Liver (tissue), 9 donors: ENCODE measurements around the gene PTH2. TPM values are rescaled to one million over a fixed set of nuclear protein-coding genes. Genes with fewer than 3 reads are reported as not detected.

ENCODE experiments used
- DNase-seq: peaks from one replicate; pipeline ENCODE4 v3.0.0-alpha.2; 2017; ENCODE audit warnings: low spot score
- H3K27ac ChIP-seq, 2 donors: one replicate each; pipeline ENCODE4 v1.7.0; 2013; ENCODE audit warnings: inconsistent platforms in 2 of 2, low read length in 2 of 2, control low read depth in 1 of 2, low read depth in 1 of 2, mild to moderate bottlenecking in 1 of 2
- H3K27me3 ChIP-seq, 4 donors: one replicate each; pipeline versions ENCODE4 v1.6.1 to v1.7.0; 2013; ENCODE audit warnings: low read length in 3 of 4, inconsistent platforms in 1 of 4, mild to moderate bottlenecking in 1 of 4, moderate library complexity in 1 of 4; ENCODE audit not compliant: control insufficient read depth in 4 of 4, insufficient read depth in 4 of 4
- H3K36me3 ChIP-seq, 4 donors: one replicate each; pipeline versions ENCODE4 v1.6.1 to v1.7.0; 2013; ENCODE audit warnings: low read length in 3 of 4, mild to moderate bottlenecking in 3 of 4, low read depth in 1 of 4, moderate library complexity in 1 of 4; ENCODE audit not compliant: control insufficient read depth in 4 of 4, insufficient read depth in 3 of 4
- H3K4me1 ChIP-seq, 4 donors: one replicate each; pipeline versions ENCODE4 v1.6.1 to v1.7.0; 2013; ENCODE audit warnings: low read length in 3 of 4, mild to moderate bottlenecking in 3 of 4, moderate library complexity in 1 of 4; ENCODE audit not compliant: control insufficient read depth in 4 of 4, insufficient read depth in 4 of 4
- H3K4me3 ChIP-seq, 3 donors: one replicate each; pipeline versions ENCODE4 v1.6.1 to v1.7.0; 2013; ENCODE audit warnings: low read length in 3 of 3, control low read depth in 1 of 3, low read depth in 1 of 3, mild to moderate bottlenecking in 1 of 3
- H3K9ac ChIP-seq, 2 donors: one replicate each; pipeline ENCODE4 v1.7.0; 2013; ENCODE audit warnings: low read length in 2 of 2, mild to moderate bottlenecking in 2 of 2, moderate library complexity in 2 of 2, control low read depth in 1 of 2, low read depth in 1 of 2
- H3K9me3 ChIP-seq, 4 donors: one replicate each; pipeline versions ENCODE4 v1.6.1 to v1.7.0; 2013; ENCODE audit warnings: low read length in 3 of 4; ENCODE audit not compliant: control insufficient read depth in 4 of 4
- ATF3 ChIP-seq: IDR thresholded peaks from 2 replicates; pipeline ENCODE4 v1.6.1; 2016; ENCODE audit warnings: antibody characterized with exemption
- CTCF ChIP-seq: fragments of 150-350 bp; IDR thresholded peaks from 2 replicates; pipeline ENCODE4 v1.5.1; 2017; ENCODE audit warnings: improper control_type of control experiment, low read depth, low read length; ENCODE audit not compliant: missing input control
- FOXA2 ChIP-seq: IDR thresholded peaks from 2 replicates; pipeline ENCODE4 v1.6.1; 2016; ENCODE audit warnings: antibody characterized with exemption
- GABPA ChIP-seq, 2 donors: IDR thresholded peaks in 1 of 2; conservative IDR thresholded peaks in 1 of 2; 2 replicates each; pipeline ENCODE4 v1.6.1; 2016; ENCODE audit warnings: antibody characterized with exemption in 2 of 2, mild to moderate bottlenecking in 1 of 2, moderate library complexity in 1 of 2
- HNF4A ChIP-seq, 2 donors: conservative IDR thresholded peaks; 2 replicates each; pipeline ENCODE4 v1.6.1; 2016; ENCODE audit warnings: antibody characterized with exemption in 2 of 2, mild to moderate bottlenecking in 2 of 2
- HNF4G ChIP-seq: IDR thresholded peaks from 2 replicates; pipeline ENCODE4 v1.6.1; 2016; ENCODE audit warnings: antibody characterized with exemption
- JUND ChIP-seq, 2 donors: IDR thresholded peaks; 2 replicates each; pipeline ENCODE4 v1.6.1; 2016; ENCODE audit warnings: antibody characterized with exemption in 2 of 2
- MAX ChIP-seq: IDR thresholded peaks from 2 replicates; pipeline ENCODE4 v1.6.1; 2016; ENCODE audit warnings: antibody characterized with exemption
- NR2F2 ChIP-seq: IDR thresholded peaks from 2 replicates; pipeline ENCODE4 v1.6.1; 2016; ENCODE audit warnings: antibody characterized with exemption
- RAD21 ChIP-seq, 2 donors: IDR thresholded peaks; 2 replicates each; pipeline ENCODE4 v1.6.1; 2016; ENCODE audit warnings: antibody characterized with exemption in 2 of 2, mild to moderate bottlenecking in 2 of 2
- RXRA ChIP-seq, 2 donors: IDR thresholded peaks; 2 replicates each; pipeline ENCODE4 v1.6.1; 2017 to 2018; ENCODE audit warnings: antibody characterized with exemption in 2 of 2, mild to moderate bottlenecking in 1 of 2
- SP1 ChIP-seq: IDR thresholded peaks from 2 replicates; pipeline ENCODE4 v1.6.1; 2018; ENCODE audit warnings: antibody characterized with exemption, mild to moderate bottlenecking
- TAF1 ChIP-seq: conservative IDR thresholded peaks from 2 replicates; pipeline ENCODE4 v1.6.1; 2016; ENCODE audit warnings: antibody characterized with exemption, mild to moderate bottlenecking
- YY1 ChIP-seq: IDR thresholded peaks from 2 replicates; pipeline ENCODE4 v1.6.1; 2016; ENCODE audit warnings: antibody characterized with exemption, mild to moderate bottlenecking
- WGBS: extraction: QIAGEN DNeasy Blood & Tissue Kit; methylation state at CpG from one replicate; pipeline ENCODE4 v1.1.7; 2013; 5-methylcytosine and 5-hydroxymethylcytosine counted together
- polyA plus RNA-seq, 2 donors: library from polyadenylated mRNA; stranded (reverse) in 1 of 2; unstranded in 1 of 2; fragments of 200-250 nt in 1 of 2; fragments of >200 nt in 1 of 2; fragmentation: Nextera tagmentation in 1 of 2; extraction: Ambion mirVana in 1 of 2; gene quantifications; one replicate each; pipeline versions ENCODE4 v1.2.1 to v1.2.3, GENCODE V29; 2013 to 2015
- total RNA-seq, 2 donors: library from RNA; depleted of rRNA; stranded (reverse); fragments of >200 nt; gene quantifications; one replicate each; pipeline ENCODE4 v1.2.3, GENCODE V29; 2014
- donor health status: healthy.
- donor health status: healthy.
- donor health status: healthy.
- donor health status: healthy.
- donor health status: healthy.

Gene PTH2
- total and polyA plus RNA-seq, 4 donors = not detected

- Histone ChIP-seq H3K9me3 (peaks cover 0 to 2% (median 0%) of the 10 kb centered on the region in 4 donors), H3K36me3 (no peaks in the 10 kb centered on the region), H3K9ac (no peak overlapping the region), H3K27ac (no peak overlapping the region), H3K4me1 (peaks cover 0 to 2% (median 0%) of the 10 kb centered on the region in 4 donors), H3K4me3 (no peak overlapping the region), H3K27me3 (peaks cover 0 to 22% (median 19%) of the 10 kb centered on the region in 4 donors)
- whole genome bisulfite sequencing = 12% methylated on average over 29 of the region's 29 CpGs
- TF ChIP-seq ATF3 = no peak
- TF ChIP-seq TAF1 = no peak
- no peak for TF ChIP-seq MAX
- no peak for TF ChIP-seq HNF4G
- TF ChIP-seq FOXA2 = no peak
- TF ChIP-seq YY1 = no peak
- no peak for TF ChIP-seq CTCF
- no peak for TF ChIP-seq JUND (IDR thresholded peaks at IDR 0.05)
- TF ChIP-seq RAD21 (IDR thresholded peaks at IDR 0.05) = no peak
- TF ChIP-seq RXRA (IDR thresholded peaks at IDR 0.05) = no peak
- TF ChIP-seq GABPA (IDR thresholded peaks at IDR 0.05 in 1 of 2, conservative IDR thresholded peaks at IDR 0.05 in 1 of 2) = no peak
- no peak for TF ChIP-seq NR2F2
- DNase-seq = no peak
Observed at GRCh38 chr19:49428547-49429451, 5.6 kb upstream of the PTH2 start.

- Histone ChIP-seq H3K27ac (no peak overlapping the region), H3K4me1 (peaks cover 0 to 3% (median 1%) of the 10 kb centered on the region in 4 donors), H3K27me3 (peaks cover 0 to 26% (median 20%) of the 10 kb centered on the region in 4 donors), H3K36me3 (no peaks in the 10 kb centered on the region), H3K9ac (no peak overlapping the region), H3K9me3 (peaks cover 0 to 2% (median 0%) of the 10 kb centered on the region in 4 donors), H3K4me3 (no peak overlapping the region)
- 3% methylated on average over 45 of the region's 45 CpGs for whole genome bisulfite sequencing
- no peak for DNase-seq
- TF ChIP-seq HNF4A (conservative IDR thresholded peaks at IDR 0.05) (no peak), SP1 (no peak), GABPA (IDR thresholded peaks at IDR 0.05 in 1 of 2, conservative IDR thresholded peaks at IDR 0.05 in 1 of 2) (no peak), CTCF (no peak)
Observed at GRCh38 chr19:49427855-49428546, 4.8 kb upstream of the PTH2 start.
